Brain microvascular endothelial cell (primary cell): ENCODE results near the gene CALR3.

ENCODE experiments used
- DNase-seq: peaks from one replicate; pipeline ENCODE4 v3.0.0-alpha.2; 2020
- H3K27ac ChIP-seq: fragments of 250-450 bp; sonication (Bioruptor Pico); 2 replicates; pipeline ENCODE4 v1.5.1; 2020; ENCODE audit warnings: mild to moderate bottlenecking, moderate library complexity
- H3K27me3 ChIP-seq: fragments of 250-450 bp; sonication (Bioruptor Pico); replicated peaks from 2 replicates; pipeline ENCODE4 v1.5.1; 2020; ENCODE audit warnings: mild to moderate bottlenecking
- H3K36me3 ChIP-seq: fragments of 250-450 bp; sonication (Bioruptor Pico); replicated peaks from 2 replicates; pipeline ENCODE4 v1.5.1; 2020; ENCODE audit warnings: mild to moderate bottlenecking
- H3K4me3 ChIP-seq: 2 replicates; pipeline ENCODE4 v1.5.1; 2011; ENCODE audit warnings: low read depth, mild to moderate bottlenecking, control low read depth, low read length, moderate library complexity
- CTCF ChIP-seq: IDR thresholded peaks from 2 replicates; pipeline ENCODE4 v1.5.1; 2011; ENCODE audit warnings: low read depth, mild to moderate bottlenecking, moderate library complexity, low read length, control low read depth, inconsistent platforms; ENCODE audit errors: missing control alignments
- in situ Hi-C: cut with HindIII; loops from 2 replicates; pipeline ENCODE4 v1.10.0; 2017; ENCODE audit warnings: low sequenced_read_pairs, low pct_ligation_motif_present

The CALR3 gene

GRCh38 chr19:16527334-16527935 lies 31.5 kb upstream of the CALR3 start:
- no peak for DNase-seq
- H3K36me3 ChIP-seq: peaks cover 93% of the 10 kb centered on the region
- no peaks in the 10 kb centered on the region for H3K27me3 ChIP-seq
- H3K27ac ChIP-seq: no peak overlapping the region
- in situ Hi-C loops: no loop called here
- no peak for TF ChIP-seq CTCF
- H3K4me3 ChIP-seq: no peak overlapping the region

GRCh38 chr19:16525751-16526481 lies 29.9 kb upstream of the CALR3 start:
- in situ Hi-C loops: no loop called here
- Histone ChIP-seq H3K27me3 (no peaks in the 10 kb centered on the region), H3K36me3 (peaks cover 93% of the 10 kb centered on the region), H3K27ac (no peak overlapping the region), H3K4me3 (no peak overlapping the region)
- no peak for DNase-seq
- TF ChIP-seq CTCF: no peak

GRCh38 chr19:16524991-16525734 lies 29.2 kb upstream of the CALR3 start:
- H3K27ac ChIP-seq: no peak overlapping the region
- no peak for DNase-seq
- H3K36me3 ChIP-seq: peaks cover 93% of the 10 kb centered on the region
- in situ Hi-C loops: no loop called here
- H3K27me3 ChIP-seq: no peaks in the 10 kb centered on the region
- no peak for TF ChIP-seq CTCF
- H3K4me3 ChIP-seq: no peak overlapping the region

GRCh38 chr19:16522559-16523377 lies 26.8 kb upstream of the CALR3 start:
- Histone ChIP-seq H3K4me3 (no peak overlapping the region), H3K36me3 (peaks cover 91% of the 10 kb centered on the region), H3K27me3 (no peaks in the 10 kb centered on the region), H3K27ac (no peak overlapping the region)
- TF ChIP-seq CTCF: no peak
- in situ Hi-C loops: no loop called here
- DNase-seq: no peak

GRCh38 chr19:16521715-16522289 lies 25.8 kb upstream of the CALR3 start:
- Histone ChIP-seq H3K27ac (no peak overlapping the region), H3K27me3 (no peaks in the 10 kb centered on the region), H3K36me3 (peaks cover 87% of the 10 kb centered on the region), H3K4me3 (no peak overlapping the region)
- no peak for DNase-seq
- in situ Hi-C loops: no loop called here
- TF ChIP-seq CTCF: no peak
